ENCODE measurements around the gene GUCY1A1. TPM values are rescaled to one million over a fixed set of nuclear protein-coding genes. Genes with fewer than 3 reads are reported as not detected.
A peak's percentile ranks its signal among the peaks of the same experiment; 100 is the strongest.

GUCY1A1 gene
- total RNA-seq, 4 donors from 2014 or later: 29.4 to 45.6 (median 32.7) TPM

- TF ChIP-seq, protein P1, sequence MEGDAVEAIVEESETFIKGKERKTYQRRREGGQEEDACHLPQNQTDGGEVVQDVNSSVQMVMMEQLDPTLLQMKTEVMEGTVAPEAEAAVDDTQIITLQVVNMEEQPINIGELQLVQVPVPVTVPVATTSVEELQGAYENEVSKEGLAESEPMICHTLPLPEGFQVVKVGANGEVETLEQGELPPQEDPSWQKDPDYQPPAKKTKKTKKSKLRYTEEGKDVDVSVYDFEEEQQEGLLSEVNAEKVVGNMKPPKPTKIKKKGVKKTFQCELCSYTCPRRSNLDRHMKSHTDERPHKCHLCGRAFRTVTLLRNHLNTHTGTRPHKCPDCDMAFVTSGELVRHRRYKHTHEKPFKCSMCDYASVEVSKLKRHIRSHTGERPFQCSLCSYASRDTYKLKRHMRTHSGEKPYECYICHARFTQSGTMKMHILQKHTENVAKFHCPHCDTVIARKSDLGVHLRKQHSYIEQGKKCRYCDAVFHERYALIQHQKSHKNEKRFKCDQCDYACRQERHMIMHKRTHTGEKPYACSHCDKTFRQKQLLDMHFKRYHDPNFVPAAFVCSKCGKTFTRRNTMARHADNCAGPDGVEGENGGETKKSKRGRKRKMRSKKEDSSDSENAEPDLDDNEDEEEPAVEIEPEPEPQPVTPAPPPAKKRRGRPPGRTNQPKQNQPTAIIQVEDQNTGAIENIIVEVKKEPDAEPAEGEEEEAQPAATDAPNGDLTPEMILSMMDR (IDR thresholded peaks at IDR 0.05): no peak
- TF ChIP-seq POLR2A (IDR thresholded peaks at IDR 0.05) (no peak), EP300 (IDR thresholded peaks at IDR 0.05; ENCODE audit: low read depth) (no peak), POLR2AphosphoS5 (IDR thresholded peaks at IDR 0.05) (no peak)
- Histone ChIP-seq H3K27me3 (no peaks in the 10 kb centered on the region), H3K4me1 (peaks cover 0 to 3% (median 0%) of the 10 kb centered on the region in 4 donors), H3K9me3 (no peaks in the 10 kb centered on the region), H3K27ac (peak overlapping the region in 1 of 4 donors; percentile 55), H3K4me3 (no peak overlapping the region), H3K36me3 (no peaks in the 10 kb centered on the region)
- DNase-seq: no peak
- in situ Hi-C loops (cut with MboI; ENCODE audit: low pct_ligation_motif_present in 1 of 4, low pct_unique_long_range_greater_than_20kb in 1 of 4, low sequenced_read_pairs in 3 of 4): no loop called here
- intact Hi-C loops (cut with DNase I; ENCODE audit: low total_unique reads): loop anchor here (10.0 kb wide), 1 partner anchor 49 kb away; the partner anchor contains the start of gene GUCY1B1
- 21 to 30% methylated on average over 2 of the region's 2 CpGs for WGBS, 2 donors (ENCODE audit: low coverage in 1 of 2)
Measured at GRCh38 chr4:155706147-155706546, 39.5 kb downstream of the GUCY1A1 start.

DNA sequence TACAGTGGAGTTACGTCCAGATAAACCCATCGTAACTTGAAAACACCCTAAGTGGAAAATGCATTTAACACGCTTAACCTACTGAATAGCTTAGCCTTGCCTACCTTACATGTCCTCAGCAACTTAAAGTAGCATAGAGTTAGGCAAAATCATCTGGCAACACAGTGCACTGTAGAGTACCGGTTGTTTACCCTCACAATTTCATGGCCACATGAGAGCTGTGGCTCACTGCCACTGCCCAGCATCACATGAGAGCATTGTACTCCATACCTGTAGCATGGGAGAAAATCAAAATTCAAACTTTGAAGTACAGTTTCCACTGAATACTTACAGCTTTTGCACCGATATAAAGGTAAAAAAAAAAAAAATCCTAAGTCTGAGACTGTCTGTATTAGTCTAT lies 40.6 kb downstream of the GUCY1A1 start:
- intact Hi-C loops (cut with DNase I; ENCODE audit: low total_unique reads) (loop anchor here (10.0 kb wide), 1 partner anchor 48 kb away; the partner anchor contains the start of gene GUCY1B1), in situ Hi-C loops (cut with MboI; ENCODE audit: low pct_ligation_motif_present in 1 of 4, low pct_unique_long_range_greater_than_20kb in 1 of 4, low sequenced_read_pairs in 3 of 4) (no loop called here)
- Histone ChIP-seq H3K36me3 (no peaks in the 10 kb centered on the region), H3K27ac (no peak overlapping the region), H3K27me3 (no peaks in the 10 kb centered on the region), H3K9me3 (no peaks in the 10 kb centered on the region), H3K4me3 (no peak overlapping the region), H3K4me1 (peaks cover 0 to 3% (median 0%) of the 10 kb centered on the region in 4 donors)
- TF ChIP-seq POLR2AphosphoS5 (IDR thresholded peaks at IDR 0.05): no peak
- no peak for TF ChIP-seq POLR2A (IDR thresholded peaks at IDR 0.05)
- TF ChIP-seq, protein P1 (IDR thresholded peaks at IDR 0.05): no peak
- no peak for TF ChIP-seq EP300 (IDR thresholded peaks at IDR 0.05; ENCODE audit: low read depth)
- 78 to 91% methylated on average over 5 of the region's 5 CpGs for WGBS, 2 donors (ENCODE audit: low coverage in 1 of 2)
- DNase-seq: no peak

DNA sequence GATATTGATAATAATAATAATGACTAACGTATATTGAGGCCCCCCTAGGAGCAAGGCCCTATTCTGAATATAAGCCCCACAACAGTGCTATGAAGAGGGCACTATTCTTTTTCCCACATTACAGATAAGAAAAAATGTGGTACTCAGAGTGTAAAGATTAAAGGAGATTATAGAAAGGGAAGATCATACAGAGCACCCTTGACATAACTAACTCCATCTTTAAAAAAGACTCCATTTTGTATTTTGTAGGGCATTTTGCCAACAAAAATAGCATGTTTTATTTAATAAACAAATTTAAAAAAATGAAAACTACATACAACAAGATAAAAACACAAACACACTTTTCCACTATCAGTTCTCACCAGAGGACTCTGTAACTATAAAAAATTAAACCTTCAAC lies 42.1 kb downstream of the GUCY1A1 start:
- Histone ChIP-seq H3K4me1 (peaks cover 0 to 3% (median 0%) of the 10 kb centered on the region in 4 donors), H3K36me3 (no peaks in the 10 kb centered on the region), H3K4me3 (no peak overlapping the region), H3K9me3 (no peaks in the 10 kb centered on the region), H3K27ac (no peak overlapping the region), H3K27me3 (no peaks in the 10 kb centered on the region)
- no peak for DNase-seq
- WGBS, 2 donors (ENCODE audit: low coverage in 1 of 2): 84 to 100% methylated on average over 1 of the region's 1 CpG
- intact Hi-C loops (cut with DNase I; ENCODE audit: low total_unique reads): loop anchor here (10.0 kb wide), 1 partner anchor 46 kb away; the partner anchor contains the start of gene GUCY1B1
- in situ Hi-C loops (cut with MboI; ENCODE audit: low pct_ligation_motif_present in 1 of 4, low pct_unique_long_range_greater_than_20kb in 1 of 4, low sequenced_read_pairs in 3 of 4): no loop called here
- TF ChIP-seq POLR2A (IDR thresholded peaks at IDR 0.05): no peak
- TF ChIP-seq, protein P1 (IDR thresholded peaks at IDR 0.05): no peak
- TF ChIP-seq POLR2AphosphoS5 (IDR thresholded peaks at IDR 0.05): no peak
- TF ChIP-seq EP300 (IDR thresholded peaks at IDR 0.05; ENCODE audit: low read depth): no peak

GRCh38 chr4:155709918-155710317 lies 43.3 kb downstream of the GUCY1A1 start:
- in situ Hi-C loops (cut with MboI; ENCODE audit: low pct_ligation_motif_present in 1 of 4, low pct_unique_long_range_greater_than_20kb in 1 of 4, low sequenced_read_pairs in 3 of 4): no loop called here
- peaks cover 0 to 3% (median 0%) of the 10 kb centered on the region in 4 donors for H3K4me1 ChIP-seq
- no peaks in the 10 kb centered on the region for H3K9me3 ChIP-seq
- TF ChIP-seq, protein P1 (IDR thresholded peaks at IDR 0.05): no peak
- TF ChIP-seq POLR2AphosphoS5 (IDR thresholded peaks at IDR 0.05): no peak
- no peak for TF ChIP-seq EP300 (IDR thresholded peaks at IDR 0.05; ENCODE audit: low read depth)
- TF ChIP-seq POLR2A (IDR thresholded peaks at IDR 0.05): no peak
- intact Hi-C loops (cut with DNase I; ENCODE audit: low total_unique reads): loop anchor here (10.0 kb wide), 1 partner anchor 45 kb away; the partner anchor contains the start of gene GUCY1B1
- 55 to 75% methylated on average over 4 of the region's 4 CpGs for WGBS, 2 donors (ENCODE audit: low coverage in 1 of 2)
- H3K36me3 ChIP-seq: no peaks in the 10 kb centered on the region
- no peak overlapping the region for H3K27ac ChIP-seq
- DNase-seq: no peak
- H3K4me3 ChIP-seq: no peak overlapping the region
- H3K27me3 ChIP-seq: no peaks in the 10 kb centered on the region
